GM10248 (cell line): Measurements from ENCODE around the gene PNKD.

Experiments used
- CTCF ChIA-PET: fragments of 300-600 bp; sonication (Branson Sonifier 250); formaldehyde crosslinking; extraction: SDS; loops from one replicate; lab custom pipeline; 2021; ENCODE audit warnings: antibody characterized with exemption; lab: Yijun Ruan, JAX
- POLR2A ChIA-PET: fragments of 350-650 bp; sonication (Branson Sonifier 250); formaldehyde crosslinking; extraction: SDS; loops from one replicate; lab custom pipeline; 2020; ENCODE audit warnings: antibody characterized with exemption; lab: Yijun Ruan, JAX
- DNase-seq: peaks from one replicate; pipeline ENCODE4 v3.0.0; 2012; ENCODE audit errors: extremely low spot score
- CTCF ChIP-seq: IDR thresholded peaks from 2 replicates; pipeline ENCODE4 v1.5.1; 2012; ENCODE audit warnings: mild to moderate bottlenecking, low read depth; ENCODE audit errors: extremely low read depth, missing control alignments, control extremely low read depth

Gene PNKD

GRCh38 chr2:218259099-218259961 is 11.0 kb upstream of the PNKD start:
- ChIA-PET POLR2A (interaction anchor here (1.8 kb wide), 1 partner anchor 11 kb away, joined by 5 read pairs; the partner anchor contains the start of genes AAMP and PNKD), CTCF (interaction anchor here (1.2 to 8.3 kb wide), 6 partner anchors 8 to 88 kb away, joined by 4 to 57 read pairs (median 4); partner anchors contain the start of genes AAMP and PNKD)
- DNase-seq, result no peak
- no peak for TF ChIP-seq CTCF

GRCh38 chr2:218260166-218260565 is 10.2 kb upstream of the PNKD start:
- TF ChIP-seq CTCF, result no peak
- DNase-seq, result no peak
- CTCF ChIA-PET, result interaction anchor here (1.5 to 4.2 kb wide), 3 partner anchors 7 to 16 kb away, joined by 4 to 21 read pairs (median 5); no protein-coding TSS in a partner anchor
- POLR2A ChIA-PET, result interaction anchor here (0.6 kb wide), 1 partner anchor 40 kb away, joined by 4 read pairs; no protein-coding TSS in a partner anchor

- ChIA-PET POLR2A (interaction anchor here (0.6 kb wide), 1 partner anchor 39 kb away, joined by 4 read pairs; no protein-coding TSS in a partner anchor), CTCF (interaction anchor here (1.0 to 4.2 kb wide), 4 partner anchors 10 to 14 kb away, joined by 3 to 21 read pairs (median 7); partner anchors contain the start of genes AAMP and PNKD)
- TF ChIP-seq CTCF, result no peak
- no peak for DNase-seq
Measured at GRCh38 chr2:218260742-218261422, 9.4 kb upstream of the PNKD start, which contains the start of gene GPBAR1. TSS of gene GPBAR1 (plus strand) at chr2:218261015. CDS start at chr2:218262725, 1,710 bp downstream.

- no peak for TF ChIP-seq CTCF
- ChIA-PET POLR2A (no interaction called here), CTCF (interaction anchor here (1.0 to 2.2 kb wide), 3 partner anchors 10 to 13 kb away, joined by 3 to 9 read pairs (median 5); partner anchors contain the start of genes AAMP and PNKD)
- no peak for DNase-seq
Measured at GRCh38 chr2:218261423-218262236, 8.7 kb upstream of the PNKD start.

- ChIA-PET POLR2A (no interaction called here), CTCF (interaction anchor here (1.0 to 2.2 kb wide), 2 partner anchors 9 to 13 kb away, joined by 3 to 9 read pairs; partner anchors contain the start of genes AAMP and PNKD)
Measured at GRCh38 chr2:218262237-218262600, 8.1 kb upstream of the PNKD start.

More at GRCh38 chr2:218262237-218262600, 8.1 kb upstream of the PNKD start:
- DNase-seq, result no peak
- TF ChIP-seq CTCF, result no peak
